Measurements from ENCODE around the gene TADA2B.
A peak's percentile ranks its signal among the peaks of the same experiment; 100 is the strongest.

The TADA2B gene

GRCh38 chr4:7040765-7041164, 2.4 kb upstream of the TADA2B start:
- no peak for DNase-seq (ENCODE audit: low read depth in 1 of 2, low spot score in 1 of 2)

- DNase-seq (ENCODE audit: low read depth in 1 of 2, low spot score in 1 of 2), result no peak
Observed at GRCh38 chr4:7041246-7041645, 1.9 kb upstream of the TADA2B start.

DNA sequence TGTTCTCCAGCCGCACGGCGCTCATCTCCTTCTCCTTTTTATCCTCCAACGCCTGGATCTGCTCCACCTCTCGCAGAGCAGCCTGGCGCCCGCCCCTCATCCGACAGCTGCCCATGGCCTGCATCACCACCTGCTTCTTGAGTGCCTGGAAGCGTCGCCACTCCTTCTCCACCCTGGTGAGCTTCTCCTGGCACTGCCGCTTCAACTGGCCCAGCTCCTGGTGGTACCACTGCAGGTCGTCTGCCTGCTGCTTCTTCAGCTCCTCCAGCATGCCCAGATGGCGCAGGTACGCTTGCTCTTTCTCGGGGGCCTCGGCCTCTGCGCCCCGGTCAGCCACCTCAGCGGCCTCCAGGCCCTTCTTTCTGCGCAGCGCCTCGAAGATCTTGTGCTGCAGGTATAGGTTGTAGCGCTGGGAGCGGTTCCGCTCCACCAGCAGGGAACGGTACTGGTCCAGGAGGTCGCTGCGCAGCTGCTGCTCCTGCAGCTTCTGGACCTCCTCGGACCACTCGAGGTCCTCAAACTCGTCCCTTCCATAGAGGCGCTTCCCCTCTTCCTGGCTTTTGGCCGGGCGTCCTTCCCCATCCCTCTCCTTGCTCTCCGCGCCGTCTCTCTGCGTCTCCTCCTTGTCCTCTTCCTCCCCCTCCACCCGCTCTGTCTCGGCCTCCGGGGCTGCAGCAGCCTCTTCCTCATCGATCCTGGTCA, 1.2 kb upstream of the TADA2B start:
- DNase-seq (ENCODE audit: low read depth in 1 of 2, low spot score in 1 of 2), result no peak

GRCh38 chr4:7042503-7043283, 479 bp upstream of the TADA2B start:
- peak; percentile 81 to 88 for DNase-seq (ENCODE audit: low read depth in 1 of 2, low spot score in 1 of 2)

GRCh38 chr4:7044137-7044930, 1.2 kb downstream of the TADA2B start:
- DNase-seq (ENCODE audit: low read depth in 1 of 2, low spot score in 1 of 2), result no peak

- no peak for DNase-seq (ENCODE audit: low read depth in 1 of 2, low spot score in 1 of 2)
Observed at GRCh38 chr4:7045553-7045952, 2.4 kb downstream of the TADA2B start.

DNA sequence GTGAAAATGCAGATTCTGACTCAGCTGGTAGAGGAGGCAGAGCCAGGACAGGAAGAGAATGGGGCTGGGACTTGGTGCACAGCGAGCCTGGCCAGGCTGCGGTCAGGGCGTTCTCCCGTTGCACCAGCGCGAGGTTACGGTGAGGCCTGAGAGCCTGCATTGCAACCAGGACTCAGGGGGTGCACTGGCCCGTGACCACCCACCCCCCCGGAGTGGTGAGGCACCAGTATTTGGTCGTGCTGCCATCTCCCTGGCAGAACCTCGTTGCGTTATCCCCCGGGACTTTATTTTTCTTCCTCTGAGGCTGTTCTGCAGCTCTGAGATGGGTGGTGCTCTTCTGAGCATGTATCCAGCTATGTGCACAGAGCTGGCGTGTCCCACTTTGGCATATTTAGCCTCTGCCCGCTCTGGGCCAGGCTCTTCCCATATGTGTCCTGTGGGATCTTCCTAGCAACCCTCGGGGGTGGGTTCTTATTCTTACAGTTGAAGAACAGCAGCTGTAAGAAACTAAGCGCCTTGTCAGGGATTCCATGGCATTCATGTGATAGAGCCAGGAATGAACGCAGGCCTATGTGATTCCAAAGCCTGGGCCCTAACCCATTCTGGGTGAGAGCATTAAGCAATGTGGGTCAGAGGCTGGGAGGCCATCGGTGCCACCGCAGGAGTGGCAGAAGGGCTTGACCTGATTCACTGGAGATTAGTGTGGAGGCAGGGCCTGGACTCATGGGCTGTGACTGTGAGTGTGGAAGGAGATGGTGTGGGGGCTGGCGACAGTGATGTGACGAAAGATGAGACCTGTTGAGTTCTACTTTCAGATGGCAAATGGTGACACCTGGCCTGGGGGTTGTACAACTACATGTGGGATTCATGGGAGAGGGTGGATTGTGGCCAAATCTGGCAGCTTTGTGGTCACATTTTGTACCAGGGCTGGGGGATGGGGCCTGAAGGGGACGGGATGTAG, 3.1 kb downstream of the TADA2B start:
- no peak for DNase-seq (ENCODE audit: low read depth in 1 of 2, low spot score in 1 of 2)

DNA sequence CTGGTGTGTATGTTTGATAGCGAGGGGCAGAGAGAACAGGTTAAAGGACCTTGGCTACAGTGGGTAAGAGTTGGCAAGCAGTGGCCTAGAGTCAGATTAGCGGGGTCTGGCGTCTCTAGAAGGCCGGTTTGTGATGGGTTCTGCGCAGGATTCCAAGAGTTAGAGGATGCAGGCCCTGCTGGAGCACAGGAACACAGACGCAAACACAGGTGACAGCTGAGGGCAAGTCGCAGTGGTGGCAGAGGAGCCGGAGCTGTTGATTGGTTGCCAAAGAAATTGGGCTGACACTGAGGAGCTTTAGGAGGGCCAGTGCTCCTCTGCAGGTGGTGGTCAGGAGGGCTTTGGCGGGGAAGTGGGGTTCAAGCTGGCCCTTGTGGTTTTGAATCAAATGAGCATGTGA, 3.8 kb downstream of the TADA2B start:
- DNase-seq (ENCODE audit: low read depth in 1 of 2, low spot score in 1 of 2), result no peak

DNA sequence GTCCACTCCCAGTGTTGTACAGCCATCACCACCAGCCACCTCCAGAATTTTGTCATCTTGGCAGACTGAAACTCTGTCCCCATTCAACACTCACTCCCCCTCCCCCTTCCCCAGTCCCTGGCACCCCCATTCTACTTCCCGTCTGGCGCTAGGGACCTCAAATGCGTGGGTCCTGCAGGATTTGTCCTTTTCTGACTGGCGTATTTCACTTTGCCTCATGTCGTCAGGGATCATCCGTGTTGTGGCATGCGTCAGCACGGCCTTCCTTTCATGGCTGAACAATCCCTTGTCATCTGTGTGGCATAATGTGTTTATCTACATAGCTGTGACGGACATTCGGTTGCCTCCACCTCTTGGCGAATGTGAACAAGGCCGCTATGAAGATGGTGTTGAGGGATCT, 5.5 kb downstream of the TADA2B start:
- no peak for DNase-seq (ENCODE audit: low read depth in 1 of 2, low spot score in 1 of 2)

GRCh38 chr4:7049295-7049694, 6.1 kb downstream of the TADA2B start:
- no peak for DNase-seq (ENCODE audit: low read depth in 1 of 2, low spot score in 1 of 2)

GRCh38 chr4:7049739-7050138, 6.6 kb downstream of the TADA2B start:
- no peak for DNase-seq (ENCODE audit: low read depth in 1 of 2, low spot score in 1 of 2)

- no peak for DNase-seq (ENCODE audit: low read depth in 1 of 2, low spot score in 1 of 2)
Observed at GRCh38 chr4:7050481-7051143, 7.4 kb downstream of the TADA2B start.

DNA sequence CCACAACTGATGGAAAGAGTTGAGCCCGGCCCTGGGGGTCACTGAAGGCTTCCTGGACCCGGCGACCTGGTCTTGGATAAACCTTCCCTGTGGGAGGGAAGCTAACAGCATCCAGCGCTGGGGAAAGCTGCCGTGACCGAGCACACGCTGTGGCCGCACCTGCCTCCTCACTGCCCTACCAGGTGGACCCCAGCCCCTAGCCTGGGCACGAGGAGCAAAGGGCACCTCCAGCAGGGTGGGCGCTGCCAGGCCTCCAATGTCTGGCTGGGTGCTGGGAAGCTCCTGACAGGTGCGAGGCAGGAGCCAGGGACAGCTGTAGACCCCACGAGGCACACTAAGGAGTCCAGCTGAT, 7.9 kb downstream of the TADA2B start:
- DNase-seq (ENCODE audit: low read depth in 1 of 2, low spot score in 1 of 2), result no peak

DNA sequence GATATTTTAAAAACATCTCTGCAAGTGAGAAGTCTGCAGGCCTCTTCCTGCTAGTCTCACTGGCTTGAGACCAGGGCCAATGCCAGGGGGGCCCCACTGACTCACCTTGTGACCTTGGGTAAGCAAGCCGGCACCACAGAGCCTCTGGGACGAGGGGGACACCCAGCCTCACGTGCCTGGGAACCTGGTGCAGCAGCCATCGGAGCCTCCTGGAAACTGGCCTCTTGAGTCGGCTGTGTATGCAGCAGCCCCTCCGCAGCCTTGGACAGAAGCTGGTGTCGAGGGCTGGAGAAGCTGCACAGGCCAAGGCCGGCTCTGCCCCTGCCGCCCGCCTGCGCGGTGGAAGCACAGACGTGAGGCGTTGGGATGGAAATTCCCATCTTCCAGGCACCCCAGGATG, 8.7 kb downstream of the TADA2B start:
- DNase-seq (ENCODE audit: low read depth in 1 of 2, low spot score in 1 of 2), result no peak

DNA sequence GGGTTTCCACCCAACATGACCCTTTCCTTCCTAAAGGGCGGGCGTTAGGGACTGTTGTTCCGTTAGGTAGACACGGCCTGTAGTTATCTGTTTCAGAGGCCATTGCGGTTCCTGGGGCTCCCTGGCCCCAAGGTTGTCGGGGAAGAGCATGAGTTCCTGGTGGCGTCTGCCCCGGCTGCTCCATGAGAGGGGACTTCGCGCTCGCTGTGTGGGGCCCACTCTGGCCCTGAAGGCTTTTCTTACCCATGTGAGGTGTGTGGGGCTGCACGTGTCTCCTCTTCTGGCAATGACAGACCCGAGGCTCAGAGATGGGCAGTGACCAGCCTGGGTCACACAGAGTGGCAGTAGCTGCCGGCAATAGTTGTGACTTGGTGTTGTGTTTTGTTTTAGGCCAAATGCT, 9.1 kb downstream of the TADA2B start:
- no peak for DNase-seq (ENCODE audit: low read depth in 1 of 2, low spot score in 1 of 2)

DNA sequence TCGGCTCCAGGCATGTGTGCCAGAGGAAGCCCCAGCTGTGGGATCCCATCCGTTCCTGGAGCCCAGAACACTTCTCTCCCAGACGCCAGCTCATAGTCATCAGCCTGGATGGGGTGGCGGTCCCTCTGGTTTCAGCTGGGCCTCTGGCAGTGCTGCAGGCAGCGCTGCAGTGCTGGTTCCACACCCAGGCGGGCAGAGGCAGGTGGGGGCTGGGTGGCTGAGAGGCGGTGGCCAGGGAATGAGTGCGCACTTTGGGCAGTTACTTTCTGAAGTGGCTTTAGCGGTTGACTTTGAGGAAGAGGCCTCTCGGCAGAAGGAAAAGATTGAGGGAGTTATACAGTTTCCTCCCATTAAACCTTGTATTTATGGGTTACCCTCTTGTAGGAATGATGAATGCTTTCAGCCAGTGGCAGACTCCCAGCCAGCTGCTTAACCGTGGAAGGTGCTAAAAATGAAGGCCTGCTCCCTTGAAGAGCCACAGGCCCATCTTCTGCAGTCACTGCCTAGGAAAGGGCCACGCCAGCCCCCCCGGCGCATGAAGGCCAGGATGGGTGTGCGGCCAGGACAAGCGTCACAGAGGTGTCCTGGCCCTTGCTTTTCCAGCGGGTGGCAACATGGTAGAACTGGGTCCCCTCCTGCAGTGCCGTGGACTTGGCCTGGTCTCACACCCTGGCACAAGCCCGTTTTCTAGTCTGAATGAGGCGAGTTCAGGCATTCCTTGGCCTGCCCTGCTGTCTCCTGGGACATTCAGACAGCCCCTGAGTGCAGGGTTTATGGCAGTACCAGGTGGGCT, 9.9 kb downstream of the TADA2B start:
- DNase-seq (ENCODE audit: low read depth in 1 of 2, low spot score in 1 of 2), result no peak

- no peak for DNase-seq (ENCODE audit: low read depth in 1 of 2, low spot score in 1 of 2)
Observed at GRCh38 chr4:7054106-7054880, 11.1 kb downstream of the TADA2B start.

GRCh38 chr4:7055111-7055989, 12.2 kb downstream of the TADA2B start:
- no peak for DNase-seq (ENCODE audit: low read depth in 1 of 2, low spot score in 1 of 2)
